ENCODE measurements around the gene SP140.

GRCh38 chr2:230322561-230323384 lies 97.2 kb downstream of the SP140 start:
- TF ChIP-seq BHLHE40 (IDR thresholded peaks at IDR 0.05; ENCODE audit: borderline replicate concordance) (no peak), FOXM1 (IDR thresholded peaks at IDR 0.05; ENCODE audit: borderline replicate concordance) (no peak), FOXA1 (IDR thresholded peaks at IDR 0.05) (no peak), SUZ12 (IDR thresholded peaks at IDR 0.05) (no peak), TARDBP (IDR thresholded peaks at IDR 0.05) (no peak), FOXK2 (IDR thresholded peaks at IDR 0.05) (no peak), SP1 (IDR thresholded peaks at IDR 0.05) (no peak), ELF4 (IDR thresholded peaks at IDR 0.05) (no peak), CTBP1 (IDR thresholded peaks at IDR 0.05; ENCODE audit: borderline replicate concordance) (no peak)
- TF ChIP-seq, protein P1, sequence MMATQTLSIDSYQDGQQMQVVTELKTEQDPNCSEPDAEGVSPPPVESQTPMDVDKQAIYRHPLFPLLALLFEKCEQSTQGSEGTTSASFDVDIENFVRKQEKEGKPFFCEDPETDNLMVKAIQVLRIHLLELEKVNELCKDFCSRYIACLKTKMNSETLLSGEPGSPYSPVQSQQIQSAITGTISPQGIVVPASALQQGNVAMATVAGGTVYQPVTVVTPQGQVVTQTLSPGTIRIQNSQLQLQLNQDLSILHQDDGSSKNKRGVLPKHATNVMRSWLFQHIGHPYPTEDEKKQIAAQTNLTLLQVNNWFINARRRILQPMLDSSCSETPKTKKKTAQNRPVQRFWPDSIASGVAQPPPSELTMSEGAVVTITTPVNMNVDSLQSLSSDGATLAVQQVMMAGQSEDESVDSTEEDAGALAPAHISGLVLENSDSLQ (IDR thresholded peaks at IDR 0.05), result no peak
